K562 (cell line): ENCODE measurements around the gene VAC14. TPM values are rescaled to one million over a fixed set of nuclear protein-coding genes. Genes with fewer than 3 reads are reported as not detected.

Experiments
- ATAC-seq: fragments of 200-7000 bp; cut with Tn5 transposase; 3 replicates; pipeline ENCODE4 v1.9.1; 2020; ENCODE audit warnings: moderate library complexity
- BruUV-seq: library from RNA; stranded (reverse); fragments of 400-500 nt; replicated peaks from 2 replicates; lab custom pipeline; 2021; lab: Mats Ljungman, UMichigan
- CTCF ChIA-PET: fragments of 300-600 bp; formaldehyde crosslinking; extraction: SDS; loops from one replicate; lab custom pipeline; 2021; ENCODE audit warnings: low intra/inter-chr PET ratio; lab: Yijun Ruan, JAX
- POLR2A ChIA-PET: fragments of 300-600, 350-650 bp; sonication (Branson Sonifier 250); formaldehyde crosslinking; extraction: SDS; loops from one replicate; lab custom pipeline; 2021; ENCODE audit warnings: antibody characterized with exemption, inconsistent platforms; lab: Yijun Ruan, JAX
- DNase-seq, 4 experiments: peaks; one replicate each; pipeline versions ENCODE4 v3.0.0 to v3.0.0-alpha.2; 2011 to 2018; ENCODE audit warnings: low spot score in 3 of 4, mixed read lengths in 3 of 4; ENCODE audit errors: extremely low read depth in 1 of 4
- FAIRE-seq: peaks from 2 replicates; lab custom pipeline; 2011; peaks lifted over from hg19 to GRCh38; lab: Jason Lieb, UNC
- H2AFZ ChIP-seq: 2 replicates; pipeline ENCODE4 v1.6.0; 2011; ENCODE audit warnings: low read depth, low read length, control low read depth, inconsistent platforms
- H3K27ac ChIP-seq: fragments of 200-600 bp; 3 replicates; pipeline ENCODE4 v1.8.0; 2011; ENCODE audit warnings: low read depth, mild to moderate bottlenecking, control low read depth, inconsistent platforms, low read length, moderate library complexity, mixed read lengths; ENCODE audit errors: extremely low read depth
- H3K27me3 ChIP-seq, 2 experiments: fragments of 300-600 bp in 1 of 2; 2 replicates in 1 of 2; 3 replicates in 1 of 2; pipeline versions ENCODE4 v1.6.0 to v1.8.0; 2011; ENCODE audit warnings: inconsistent platforms in 2 of 2, low read length in 2 of 2, mild to moderate bottlenecking in 1 of 2, mixed read lengths in 1 of 2, moderate library complexity in 1 of 2; ENCODE audit not compliant: control insufficient read depth in 2 of 2, insufficient read depth in 2 of 2
- H3K36me3 ChIP-seq: fragments of 300-600 bp; 3 replicates; pipeline ENCODE4 v1.8.0; 2011; ENCODE audit warnings: mild to moderate bottlenecking, low read length, inconsistent platforms; ENCODE audit not compliant: control insufficient read depth, insufficient read depth
- H3K4me1 ChIP-seq, 2 experiments: fragments of 200-600 bp in 1 of 2; replicated peaks in 1 of 2; 2 replicates in 1 of 2; 3 replicates in 1 of 2; pipeline versions ENCODE4 v1.5.1 to v1.8.0; 2011; ENCODE audit warnings: inconsistent platforms in 2 of 2, low read length in 2 of 2, mild to moderate bottlenecking in 1 of 2, mixed read lengths in 1 of 2, moderate library complexity in 1 of 2; ENCODE audit not compliant: control insufficient read depth in 2 of 2, insufficient read depth in 2 of 2
- H3K4me2 ChIP-seq: 2 replicates; pipeline ENCODE4 v1.6.1; 2011; ENCODE audit warnings: low read length, control low read depth, inconsistent platforms, mixed read lengths; ENCODE audit not compliant: insufficient read depth
- H3K4me3 ChIP-seq: fragments of 200-600 bp; sonication (generic), shearing (Covaris generic); 2 replicates; pipeline ENCODE4 v1.5.1; 2016; ENCODE audit warnings: control low read depth, inconsistent platforms
- H3K79me2 ChIP-seq: fragments of 200-600 bp; 3 replicates; pipeline ENCODE4 v1.8.0; 2011; ENCODE audit warnings: low read length, inconsistent platforms; ENCODE audit not compliant: control insufficient read depth, insufficient read depth
- H3K9ac ChIP-seq, 2 experiments: 2 replicates each; pipeline versions ENCODE4 v1.6.0 to v1.6.1; 2011; ENCODE audit warnings: low read depth in 2 of 2, low read length in 2 of 2, control low read depth in 1 of 2, inconsistent platforms in 1 of 2, mild to moderate bottlenecking in 1 of 2, mixed read lengths in 1 of 2; ENCODE audit not compliant: insufficient read depth in 1 of 2
- H3K9me1 ChIP-seq: one replicate; pipeline ENCODE4 v1.6.0; 2011; ENCODE audit warnings: inconsistent platforms, mild to moderate bottlenecking, low read length, moderate library complexity; ENCODE audit not compliant: control insufficient read depth, insufficient read depth
- H3K9me3 ChIP-seq: replicated peaks from 2 replicates; pipeline ENCODE4 v1.5.1; 2011; ENCODE audit warnings: low read depth, low read length, inconsistent platforms; ENCODE audit not compliant: control insufficient read depth, insufficient read depth
- H4K20me1 ChIP-seq: replicated peaks from 2 replicates; pipeline ENCODE4 v1.6.1; 2011; ENCODE audit warnings: low read length, inconsistent platforms, mixed read lengths; ENCODE audit not compliant: control insufficient read depth, insufficient read depth
- CREB1 ChIP-seq, 2 experiments: sonication (generic) in 1 of 2; formaldehyde crosslinking in 1 of 2; IDR thresholded peaks; 2 replicates each; pipeline versions ENCODE4 v1.6.1 to v1.8.0; 2012 to 2022; ENCODE audit warnings: inconsistent platforms in 1 of 2, mild to moderate bottlenecking in 1 of 2, missing genetic modification reagents in 1 of 2, moderate library complexity in 1 of 2
- DMBX1 ChIP-seq: fragments of 250-450 bp; sonication (Bioruptor Pico); IDR thresholded peaks from 2 replicates; pipeline ENCODE4 v1.8.0; 2022; ENCODE audit warnings: inconsistent platforms, mild to moderate bottlenecking, moderate library complexity, borderline replicate concordance
- HDGF ChIP-seq: fragments of 450-650 bp; IDR thresholded peaks from 2 replicates; pipeline ENCODE4 v1.6.1; 2016
- HSF4 ChIP-seq: fragments of 250-450 bp; sonication (Bioruptor Pico); IDR thresholded peaks from 2 replicates; pipeline ENCODE4 v2.1.2; 2022; ENCODE audit warnings: mild to moderate bottlenecking, moderate library complexity, borderline replicate concordance
- MCM2 ChIP-seq: fragments of 450-650 bp; IDR thresholded peaks from 2 replicates; pipeline ENCODE4 v1.6.1; 2017; ENCODE audit warnings: low read depth, mild to moderate bottlenecking
- MTA1 ChIP-seq: fragments of 450-650 bp; IDR thresholded peaks from 2 replicates; pipeline ENCODE4 v1.6.1; 2017; ENCODE audit warnings: borderline replicate concordance
- NR2F6 ChIP-seq: fragments of 450-650 bp; formaldehyde crosslinking; IDR thresholded peaks from 2 replicates; pipeline ENCODE4 v1.4.0; 2020; ENCODE audit warnings: mild to moderate bottlenecking
- POLR2B ChIP-seq: fragments of 450-650 bp; IDR thresholded peaks from 2 replicates; pipeline ENCODE4 v1.6.1; 2018; ENCODE audit warnings: low read depth; ENCODE audit not compliant: partially characterized antibody
- PTTG1 ChIP-seq: fragments of 450-650 bp; IDR thresholded peaks from 2 replicates; pipeline ENCODE4 v1.6.1; 2016; ENCODE audit warnings: low read depth, mild to moderate bottlenecking, missing genetic modification characterization, missing compliant biosample characterization
- RREB1 ChIP-seq: fragments of 250-450 bp; sonication (Bioruptor Pico); IDR thresholded peaks from 2 replicates; pipeline ENCODE4 v1.4.0; 2020
- SMAD4 ChIP-seq: fragments of 250-450 bp; sonication (Bioruptor Pico); conservative IDR thresholded peaks from 2 replicates; pipeline ENCODE4 v1.8.0; 2021; ENCODE audit warnings: inconsistent platforms, mild to moderate bottlenecking, moderate library complexity
- TRIM28 ChIP-seq: fragments of 450-650 bp; IDR thresholded peaks from 2 replicates; pipeline ENCODE4 v1.6.1; 2017
- USF2 ChIP-seq: sonication (generic); formaldehyde crosslinking; IDR thresholded peaks from 2 replicates; pipeline ENCODE4 v1.5.0; 2020; ENCODE audit warnings: missing genetic modification reagents
- ZBTB17 ChIP-seq: fragments of 450-650 bp; formaldehyde crosslinking; IDR thresholded peaks from 2 replicates; pipeline ENCODE4 v1.4.0; 2020; ENCODE audit warnings: mild to moderate bottlenecking
- ZC3H11A ChIP-seq: IDR thresholded peaks from 2 replicates; pipeline ENCODE4 v1.6.1; 2012; ENCODE audit warnings: low read depth, low read length, improper control_type of control experiment
- ZNF316 ChIP-seq: fragments of 450-650 bp; IDR thresholded peaks from 2 replicates; pipeline ENCODE4 v1.6.1; 2016
- ZNF695 ChIP-seq: fragments of 450-650 bp; formaldehyde crosslinking; IDR thresholded peaks from 2 replicates; pipeline ENCODE4 v1.4.0; 2020; ENCODE audit warnings: mild to moderate bottlenecking, moderate library complexity
- WGBS: fragments of 100-300 bp; shearing (Covaris generic); methylation state at CpG from one replicate; pipeline ENCODE4 v1.1.6; 2016; ENCODE audit warnings: low coverage, mixed read lengths; ENCODE audit not compliant: insufficient coverage; ENCODE audit errors: missing lambda C conversion rate; 5-methylcytosine and 5-hydroxymethylcytosine counted together
- in situ Hi-C: fragments of 300-500 bp; cut with MboI; formaldehyde crosslinking; loops from 4 replicates; pipeline ENCODE4 v1.15.0; 2018; ENCODE audit warnings: inconsistent platforms, mixed read lengths
- intact Hi-C: fragments of 100-400 bp; cut with micrococcal nuclease; formaldehyde crosslinking; loops from 2 replicates; pipeline ENCODE4 v1.14.2; 2022
- polyA plus RNA-seq, 8 experiments: library from polyadenylated mRNA; depleted of rRNA in 4 of 8; stranded (reverse) in 5 of 8; unstranded in 3 of 8; fragments of >200 nt; fragmentation: Nextera tagmentation in 2 of 8; fragmentation: Illumina TruSeq in 1 of 8; extraction: Ambion mirVana in 2 of 8; extraction: Trizol in 1 of 8; gene quantifications; 2 replicates each; pipeline versions ENCODE4 v1.2.1 to v1.2.3, GENCODE V29; 2011 to 2014; ENCODE audit warnings: inconsistent platforms in 1 of 8, missing spikeins in 1 of 8
- total RNA-seq, 7 experiments: library from RNA; depleted of rRNA in 6 of 7; stranded (reverse); fragments of >200 nt in 6 of 7; fragmentation: Illumina TruSeq in 2 of 7; extraction: Trizol in 2 of 7; gene quantifications; 2 replicates each; pipeline versions ENCODE4 v1.2.1 to v1.2.3, GENCODE V29; 2011 to 2021; ENCODE audit warnings: low replicate concordance in 1 of 7

The VAC14 gene
- total and polyA plus RNA-seq, 9 of the 15 experiments (the other 6 are each of a cell fraction or from before 2014, with no cell fraction given): 1.3 to 41.6 (median 26.6) TPM

- POLR2A ChIA-PET: interaction anchor here (0.8 to 1.5 kb wide), 4 partner anchors 10 to 169 kb away, joined by 3 to 5 read pairs (median 4); no protein-coding TSS in a partner anchor
- Histone ChIP-seq H3K27me3 (no peaks in the 10 kb centered on the region), H2AFZ (no peak overlapping the region), H3K9ac (no peak overlapping the region), H3K9me1 (no peaks in the 10 kb centered on the region), H3K4me3 (no peak overlapping the region), H3K4me1 (peaks cover 0 to 25% of the 10 kb centered on the region in 2 experiments; a peak in 2 of 5 replicates), H3K27ac (no peak overlapping the region), H4K20me1 (no peaks in the 10 kb centered on the region), H3K4me2 (no peak overlapping the region), H3K36me3 (peaks cover 78% of the 10 kb centered on the region), H3K79me2 (no peaks in the 10 kb centered on the region; the same call in 2 of the 3 replicates), H3K9me3 (no peaks in the 10 kb centered on the region)
- BruUV-seq: no TSS peak
- 89% methylated on average over 21 of the region's 22 CpGs for WGBS
- CTCF ChIA-PET: no interaction called here
- intact Hi-C loops: no loop called here
- DNase-seq: no peak
- no peak for FAIRE-seq
- ATAC-seq: no peak
- in situ Hi-C loops: no loop called here
- TF ChIP-seq POLR2B (no peak), MTA1 (no peak), HSF4 (CRISPR knock-in tag) (no peak), RREB1 (no peak), ZBTB17 (CRISPR knock-in tag) (no peak), MCM2 (no peak), SMAD4 (no peak), NR2F6 (CRISPR knock-in tag) (no peak), ZC3H11A (no peak), ZNF695 (no peak), USF2 (CRISPR knock-in tag) (no peak), DMBX1 (CRISPR knock-in tag) (no peak), ZNF316 (no peak), CREB1 (IDR thresholded peaks at IDR 0.05) (no peak), CREB1 (CRISPR knock-in tag; IDR thresholded peaks at IDR 0.05) (no peak), TRIM28 (no peak), HDGF (no peak), PTTG1 (tag) (no peak)
Observed at GRCh38 chr16:70665806-70666735, 134.9 kb downstream of the VAC14 start.
